HEK293T (cell line): ENCODE measurements around the gene FAM163B.

Experiments
- ARNT ChIP-seq: fragments of 450-650 bp; IDR thresholded peaks from 2 replicates; pipeline ENCODE4 v1.6.1; 2017; ENCODE audit warnings: mild to moderate bottlenecking
- BHLHE40 ChIP-seq: fragments of 450-650 bp; IDR thresholded peaks from 2 replicates; pipeline ENCODE4 v1.6.1; 2016; ENCODE audit warnings: mild to moderate bottlenecking, moderate library complexity, borderline replicate concordance
- ELF4 ChIP-seq: fragments of 450-650 bp; IDR thresholded peaks from 2 replicates; pipeline ENCODE4 v1.6.1; 2017; ENCODE audit warnings: antibody characterized with exemption
- FOXK2 ChIP-seq: fragments of 450-650 bp; IDR thresholded peaks from 2 replicates; pipeline ENCODE4 v1.6.1; 2016; ENCODE audit warnings: mild to moderate bottlenecking
- FOXM1 ChIP-seq: fragments of 450-650 bp; IDR thresholded peaks from 2 replicates; pipeline ENCODE4 v1.6.1; 2017; ENCODE audit warnings: mild to moderate bottlenecking, borderline replicate concordance
- HDGF ChIP-seq: fragments of 450-650 bp; IDR thresholded peaks from 2 replicates; pipeline ENCODE4 v1.6.1; 2017; ENCODE audit warnings: antibody characterized with exemption, borderline replicate concordance
- LEF1 ChIP-seq: fragments of 450-650 bp; IDR thresholded peaks from 2 replicates; pipeline ENCODE4 v1.6.1; 2017; ENCODE audit warnings: mild to moderate bottlenecking, borderline replicate concordance
- SP1 ChIP-seq: fragments of 450-650 bp; IDR thresholded peaks from 2 replicates; pipeline ENCODE4 v1.6.1; 2017
- SUZ12 ChIP-seq: fragments of 450-650 bp; IDR thresholded peaks from 2 replicates; pipeline ENCODE4 v1.6.1; 2016; ENCODE audit warnings: mild to moderate bottlenecking
- TARDBP ChIP-seq: fragments of 450-650 bp; IDR thresholded peaks from 2 replicates; pipeline ENCODE4 v1.6.1; 2016
- ZNF384 ChIP-seq: fragments of 450-650 bp; IDR thresholded peaks from 2 replicates; pipeline ENCODE4 v1.6.1; 2016
- TF ChIP-seq, protein P1 (sequence below): fragments of 450-650 bp; IDR thresholded peaks from 2 replicates; pipeline ENCODE4 v1.6.1; 2016

DNA sequence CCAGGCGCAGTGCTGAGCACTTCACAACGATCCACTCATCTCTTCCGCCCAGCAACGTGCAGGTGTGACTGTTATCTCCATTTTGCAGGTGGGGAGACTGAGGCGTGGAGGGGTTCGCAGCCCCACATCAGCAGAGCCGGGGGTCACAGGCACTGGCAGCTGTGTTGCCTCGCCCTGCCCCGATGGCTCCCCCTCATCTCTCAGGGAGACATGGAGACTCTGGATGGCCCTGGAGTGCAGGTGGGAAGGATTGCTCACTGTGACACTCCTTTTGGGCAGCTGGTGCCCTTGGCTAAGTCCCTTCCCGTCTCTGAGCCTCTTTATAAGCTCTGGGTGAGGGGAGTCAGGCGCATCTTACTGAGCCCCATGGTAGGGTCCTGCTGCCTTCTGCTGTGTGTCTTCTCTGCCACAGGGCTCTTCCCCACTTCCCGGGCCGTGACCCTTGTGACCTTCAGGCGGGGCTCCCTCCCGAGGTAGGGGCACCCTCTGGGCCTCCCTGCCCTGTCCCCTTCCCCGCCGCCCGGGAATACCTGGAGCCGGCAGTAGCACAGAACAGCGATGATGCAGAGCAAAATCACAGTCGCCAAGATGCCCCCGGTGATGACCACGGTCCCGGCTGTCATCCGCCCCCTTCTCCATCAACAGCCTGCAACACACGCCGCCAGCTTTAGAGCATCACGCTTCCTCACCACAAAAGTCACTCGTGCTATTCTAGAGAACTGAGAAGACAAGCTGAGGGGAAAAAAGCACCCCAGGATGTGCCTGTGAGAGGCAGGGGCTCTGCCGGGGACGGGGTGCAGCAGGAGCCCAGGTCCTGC, 29.4 kb downstream of the FAM163B start:
- no peak for TF ChIP-seq FOXM1
- no peak for TF ChIP-seq BHLHE40
- TF ChIP-seq FOXK2: no peak
- TF ChIP-seq ARNT: no peak
- no peak for TF ChIP-seq SP1
- TF ChIP-seq SUZ12: no peak
- TF ChIP-seq ZNF384: no peak
- TF ChIP-seq ELF4: no peak
- no peak for TF ChIP-seq TARDBP
- no peak for TF ChIP-seq LEF1
- TF ChIP-seq, protein P1, sequence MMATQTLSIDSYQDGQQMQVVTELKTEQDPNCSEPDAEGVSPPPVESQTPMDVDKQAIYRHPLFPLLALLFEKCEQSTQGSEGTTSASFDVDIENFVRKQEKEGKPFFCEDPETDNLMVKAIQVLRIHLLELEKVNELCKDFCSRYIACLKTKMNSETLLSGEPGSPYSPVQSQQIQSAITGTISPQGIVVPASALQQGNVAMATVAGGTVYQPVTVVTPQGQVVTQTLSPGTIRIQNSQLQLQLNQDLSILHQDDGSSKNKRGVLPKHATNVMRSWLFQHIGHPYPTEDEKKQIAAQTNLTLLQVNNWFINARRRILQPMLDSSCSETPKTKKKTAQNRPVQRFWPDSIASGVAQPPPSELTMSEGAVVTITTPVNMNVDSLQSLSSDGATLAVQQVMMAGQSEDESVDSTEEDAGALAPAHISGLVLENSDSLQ: no peak
- no peak for TF ChIP-seq HDGF
